Endothelial cell of hepatic sinusoid (primary cell): Measurements from ENCODE around the gene SH3PXD2A.

Experiments used
- in situ Hi-C: cut with HindIII; loops from 2 replicates; pipeline ENCODE4 v1.10.0; 2017; ENCODE audit warnings: low sequenced_read_pairs

The SH3PXD2A gene

GRCh38 chr10:103838070-103838395, 17.3 kb downstream of the SH3PXD2A start:
- in situ Hi-C loops = no loop called here

- in situ Hi-C loops = no loop called here
Measured at GRCh38 chr10:103837370-103838069, 17.9 kb downstream of the SH3PXD2A start.

GRCh38 chr10:103836861-103837260, 18.5 kb downstream of the SH3PXD2A start:
- in situ Hi-C loops = no loop called here

DNA sequence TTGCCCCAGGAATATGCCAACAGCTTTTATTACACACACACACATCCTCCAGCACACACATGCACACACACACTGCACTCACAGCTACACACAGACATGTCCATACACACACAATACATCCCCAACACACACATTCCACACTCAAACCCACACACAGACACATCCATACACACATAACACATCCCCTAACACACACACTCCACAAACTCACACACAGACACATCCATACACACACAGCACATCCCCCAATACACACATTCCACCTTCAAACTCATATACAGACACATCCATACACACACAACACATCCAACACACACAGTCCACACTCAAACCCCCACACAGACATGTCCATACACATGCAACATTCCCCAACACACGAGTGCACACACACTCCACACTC, 19.1 kb downstream of the SH3PXD2A start:
- in situ Hi-C loops = no loop called here

DNA sequence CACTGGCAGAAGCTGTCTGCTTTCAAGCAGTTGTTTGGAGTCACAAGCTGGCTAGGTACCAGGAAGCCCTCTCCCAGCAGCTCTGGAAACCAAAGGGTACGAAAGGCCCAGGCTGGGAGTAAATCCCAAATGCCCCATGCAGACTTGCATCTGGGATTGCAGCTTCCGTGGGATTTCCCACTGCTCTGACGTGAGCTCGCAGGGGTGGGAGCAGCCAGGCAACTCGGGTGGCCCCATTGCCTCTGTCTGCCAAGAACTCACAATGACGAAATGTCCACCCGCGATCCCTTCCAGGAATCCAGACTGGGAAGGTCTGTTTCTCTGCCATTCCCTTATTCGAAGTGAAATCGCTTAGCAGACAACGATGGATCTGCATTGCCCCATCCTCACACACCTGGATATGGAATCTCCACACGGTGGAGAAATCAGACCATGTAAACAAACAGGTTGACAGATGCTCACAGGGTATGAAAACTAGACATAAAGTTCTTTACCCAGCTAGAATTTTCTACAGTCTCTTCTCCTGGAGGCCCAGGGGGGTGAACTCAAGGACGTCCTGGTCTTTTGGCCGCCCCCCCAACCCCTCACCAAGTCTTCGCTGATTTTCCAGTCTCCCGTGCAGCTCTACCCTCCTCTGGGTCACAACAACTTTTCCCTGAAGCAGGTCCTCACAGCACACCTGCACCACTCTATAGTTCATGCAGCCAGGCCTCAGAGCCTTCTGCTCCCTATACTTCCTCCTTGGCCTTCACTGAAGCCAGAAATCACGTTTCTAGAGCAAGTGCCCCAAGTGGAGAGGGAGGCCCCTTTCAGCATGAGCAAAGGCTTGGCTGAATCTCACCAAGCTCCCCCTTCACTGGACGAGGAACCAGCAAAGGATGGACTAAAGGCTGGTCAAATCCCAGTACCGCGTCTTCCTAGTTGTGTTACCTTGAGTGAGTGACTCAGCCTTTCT, 20.0 kb downstream of the SH3PXD2A start:
- in situ Hi-C loops = no loop called here

- in situ Hi-C loops = no loop called here
Measured at GRCh38 chr10:103834436-103835095, 20.8 kb downstream of the SH3PXD2A start.

GRCh38 chr10:103833731-103834365, 21.5 kb downstream of the SH3PXD2A start:
- in situ Hi-C loops = no loop called here

DNA sequence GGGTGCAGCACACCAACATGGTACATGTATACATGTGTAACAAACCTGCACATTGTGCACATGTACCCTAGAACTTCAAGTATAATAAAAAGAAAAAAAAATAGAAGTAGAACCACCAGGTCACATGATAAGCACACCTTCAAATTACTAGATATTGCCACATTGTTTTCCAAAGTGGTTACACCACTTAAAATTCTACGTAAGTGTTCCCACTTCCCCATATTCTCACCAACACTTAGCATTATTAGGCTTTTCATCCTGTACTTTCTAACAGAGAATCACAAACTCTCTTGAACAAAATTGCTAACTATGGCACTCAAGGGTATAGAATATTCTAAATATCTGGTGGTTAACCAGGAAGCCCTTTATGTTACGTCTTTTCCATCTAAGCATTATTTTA, 22.6 kb downstream of the SH3PXD2A start:
- in situ Hi-C loops = no loop called here

GRCh38 chr10:103829838-103830465, 25.4 kb downstream of the SH3PXD2A start:
- in situ Hi-C loops = no loop called here

- in situ Hi-C loops = no loop called here
Measured at GRCh38 chr10:103829278-103829677, 26.1 kb downstream of the SH3PXD2A start.

- in situ Hi-C loops = no loop called here
Measured at GRCh38 chr10:103828587-103829197, 26.7 kb downstream of the SH3PXD2A start.

DNA sequence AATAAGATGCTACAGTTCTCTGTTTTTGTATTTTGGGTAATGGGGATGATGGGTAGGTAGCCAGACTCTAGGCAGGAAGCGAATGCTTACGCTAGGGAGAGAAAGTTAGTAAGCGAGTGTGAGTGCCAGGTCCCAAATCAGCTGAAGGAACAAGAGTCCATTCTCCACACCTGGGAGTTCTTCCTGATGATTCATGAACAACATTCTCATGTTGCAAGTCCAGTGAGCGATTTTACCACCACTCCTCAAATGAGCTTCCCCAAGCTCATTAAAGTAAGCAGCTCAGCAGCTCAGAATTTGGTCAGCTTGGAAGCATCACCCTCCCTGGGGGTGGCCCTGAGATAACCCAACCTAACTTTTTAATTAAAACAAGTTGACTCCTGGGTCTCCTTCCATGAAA, 27.3 kb downstream of the SH3PXD2A start:
- in situ Hi-C loops = no loop called here

- in situ Hi-C loops = no loop called here
Measured at GRCh38 chr10:103826885-103827284, 28.5 kb downstream of the SH3PXD2A start.

DNA sequence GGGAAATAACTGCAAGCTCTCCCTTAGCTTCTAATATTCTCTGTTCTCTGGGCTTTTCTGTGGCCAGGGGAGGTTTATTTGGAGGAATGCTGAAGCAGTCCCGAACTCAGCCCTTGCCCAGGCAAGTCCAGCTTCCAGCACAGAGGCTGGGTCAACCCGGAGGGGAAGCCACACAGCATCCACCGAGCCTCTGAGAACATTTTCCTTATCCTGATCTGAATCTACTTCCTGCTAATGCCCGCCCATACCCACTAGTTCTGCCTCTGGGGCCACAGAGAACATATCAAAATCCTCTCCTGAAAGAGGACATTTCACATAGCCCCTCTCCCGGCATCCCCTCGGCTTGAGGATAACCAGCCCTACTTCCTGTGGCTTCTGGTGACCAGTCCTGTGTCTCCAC, 31.1 kb downstream of the SH3PXD2A start:
- in situ Hi-C loops = no loop called here

- in situ Hi-C loops = no loop called here
Measured at GRCh38 chr10:103823706-103824272, 31.6 kb downstream of the SH3PXD2A start.

GRCh38 chr10:103822800-103823199, 32.6 kb downstream of the SH3PXD2A start:
- in situ Hi-C loops = no loop called here

GRCh38 chr10:103822107-103822716, 33.2 kb downstream of the SH3PXD2A start:
- in situ Hi-C loops = no loop called here

DNA sequence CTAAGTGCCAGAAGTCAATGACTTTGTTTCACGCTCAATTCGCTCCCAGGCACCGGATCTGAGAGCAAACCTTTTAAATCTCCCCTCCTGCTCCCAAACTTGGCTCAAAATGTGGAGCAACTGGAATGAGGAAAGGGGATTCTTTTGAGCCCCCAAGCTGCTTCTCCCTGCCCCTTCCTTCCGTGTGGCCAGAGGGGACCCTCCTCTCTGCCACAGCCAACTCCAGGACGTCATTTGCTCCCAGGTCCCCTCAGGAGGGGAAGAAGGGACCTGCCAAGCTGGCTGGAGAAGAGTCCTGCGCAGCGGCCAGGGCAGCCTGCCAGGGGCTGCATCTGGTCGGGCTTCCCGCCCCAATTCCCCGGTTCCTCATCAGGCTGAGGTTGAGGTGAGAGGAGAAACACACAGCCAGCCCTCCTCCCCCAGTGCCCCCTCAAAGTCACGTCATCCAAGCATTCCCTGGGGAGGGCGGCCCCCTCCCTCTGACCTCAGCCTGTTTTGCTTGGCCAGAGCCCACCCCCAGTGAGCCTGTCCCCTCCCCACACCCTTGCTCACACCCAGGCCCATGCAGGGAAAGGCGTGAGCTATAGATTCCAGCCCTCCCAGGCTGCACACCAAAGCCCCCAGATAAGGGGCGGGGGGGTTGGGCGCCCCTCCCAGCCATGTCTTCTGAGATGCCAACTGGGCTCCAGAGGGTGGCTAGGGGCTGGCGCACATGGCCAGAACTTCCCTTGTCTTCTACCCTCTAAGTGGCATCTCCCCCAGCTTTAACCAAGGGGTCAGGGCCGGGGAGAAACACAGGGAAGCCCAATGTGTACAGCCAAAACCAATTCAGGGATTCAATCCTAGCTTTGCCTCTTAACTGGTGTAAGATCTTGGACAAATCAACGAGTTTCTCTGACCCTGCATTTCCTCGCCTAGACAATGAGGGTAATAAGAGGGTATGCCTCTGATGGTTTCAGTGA, 35.0 kb downstream of the SH3PXD2A start:
- in situ Hi-C loops = no loop called here
